ENCODE results near the gene UBR1. TPM values are rescaled to one million over a fixed set of nuclear protein-coding genes. Genes with fewer than 3 reads are reported as not detected.
"Not testable (repeated sequence)": the region's sequence is repeated elsewhere in the genome, so short reads cannot be mapped to it uniquely, and the experiment has no call there.

Gene UBR1
- total RNA-seq, 1 donor from 2014 or later, result 23.9 TPM

DNA sequence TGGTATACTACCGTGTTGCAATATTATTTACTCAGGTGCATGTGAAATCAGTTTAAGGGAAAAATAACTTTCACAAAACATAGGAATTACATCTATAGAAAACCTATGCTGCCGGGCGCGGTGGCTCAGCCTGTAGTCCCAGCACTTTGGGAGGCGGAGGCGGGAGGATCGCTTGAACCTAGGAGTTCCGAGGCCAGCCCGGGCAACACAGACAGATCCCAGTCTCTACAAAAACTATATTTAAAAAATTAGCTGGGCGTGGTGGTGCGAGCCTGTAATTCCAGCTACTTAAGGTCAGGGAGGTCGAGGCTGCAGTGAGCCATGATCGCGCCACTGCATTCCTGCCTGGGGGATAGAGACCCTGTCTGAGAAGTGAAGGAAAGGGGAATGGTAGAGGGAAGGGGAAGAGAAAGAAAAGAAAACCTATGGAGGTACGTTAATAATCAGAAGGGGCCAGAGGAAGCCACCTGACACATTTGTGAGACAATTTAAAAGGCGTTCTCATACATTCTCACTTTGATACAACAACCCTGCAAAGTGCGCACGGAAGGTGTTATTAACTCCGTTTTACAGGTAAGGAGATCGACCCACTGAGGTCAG, 27.1 kb upstream of the UBR1 start:
- no peak for DNase-seq (ENCODE audit: low read depth, low spot score)
- H3K27ac Mint-ChIP-seq (ENCODE audit: unreplicated experiment), result peak overlapping the region; percentile 85
- peaks cover 22% of the 10 kb centered on the region for H3K27me3 Mint-ChIP-seq (ENCODE audit: low read depth)
- peak overlapping the region; percentile 88 for H3K4me3 Mint-ChIP-seq
- H3K4me1 Mint-ChIP-seq, result peaks cover 19% of the 10 kb centered on the region
- peaks cover 3% of the 10 kb centered on the region for H3K9me3 Mint-ChIP-seq
- H3K36me3 Mint-ChIP-seq (ENCODE audit: low read depth), result peaks cover 4% of the 10 kb centered on the region
- TF ChIP-seq CTCF (conservative IDR thresholded peaks at IDR 0.05), result no peak

- H3K27me3 Mint-ChIP-seq (ENCODE audit: low read depth), result peaks cover 38% of the 10 kb centered on the region
- DNase-seq (ENCODE audit: low read depth, low spot score), result no peak
- H3K4me1 Mint-ChIP-seq, result peaks cover 8% of the 10 kb centered on the region
- no peak overlapping the region for H3K27ac Mint-ChIP-seq (ENCODE audit: unreplicated experiment)
- TF ChIP-seq CTCF (conservative IDR thresholded peaks at IDR 0.05), result no peak
- H3K36me3 Mint-ChIP-seq (ENCODE audit: low read depth), result no peaks in the 10 kb centered on the region
- no peak overlapping the region for H3K4me3 Mint-ChIP-seq
- H3K9me3 Mint-ChIP-seq, result peaks cover 6% of the 10 kb centered on the region
Measured at GRCh38 chr15:43128980-43129335, 23.1 kb upstream of the UBR1 start.

DNA sequence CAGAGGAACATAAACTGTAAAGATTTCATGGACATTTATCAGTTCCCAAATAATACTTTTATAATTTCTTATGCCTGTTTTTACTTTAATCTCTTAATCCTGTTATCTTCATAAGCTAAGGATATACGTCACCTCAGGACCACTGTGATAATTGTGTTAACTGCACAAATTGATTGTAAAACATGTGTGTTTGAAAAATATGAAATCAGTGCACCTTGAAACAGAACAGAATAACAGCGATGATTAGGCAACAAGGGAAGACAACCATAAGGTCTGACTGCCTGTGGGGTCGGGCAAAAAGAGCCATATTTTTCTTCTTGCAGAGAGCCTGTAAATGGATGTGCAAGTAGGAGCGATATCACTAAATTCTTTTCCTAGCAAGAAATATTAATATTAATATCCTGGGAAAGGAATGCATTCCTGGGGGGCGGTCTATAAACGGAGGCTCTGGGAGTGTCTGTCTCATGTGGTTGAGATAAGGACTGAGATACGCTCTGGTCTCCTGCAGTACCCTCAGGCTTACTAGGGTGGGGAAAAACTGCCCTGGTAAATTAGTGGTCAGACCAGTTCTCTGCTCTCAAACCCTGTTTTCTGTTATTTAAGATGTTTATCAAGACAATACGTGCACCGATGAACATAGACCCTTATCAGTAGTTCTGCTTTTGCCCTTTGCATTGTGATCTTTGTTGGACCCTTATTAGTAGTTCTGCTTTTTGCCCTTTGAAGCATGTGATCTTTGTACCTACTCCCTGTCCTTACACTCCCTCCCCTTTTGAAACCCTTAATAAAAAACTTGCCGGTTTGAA, 22.5 kb upstream of the UBR1 start:
- peaks cover 38% of the 10 kb centered on the region for H3K27me3 Mint-ChIP-seq (ENCODE audit: low read depth)
- H3K27ac Mint-ChIP-seq (ENCODE audit: unreplicated experiment); H3K9me3 Mint-ChIP-seq; H3K4me1 Mint-ChIP-seq; DNase-seq (ENCODE audit: low read depth, low spot score); H3K4me3 Mint-ChIP-seq; H3K36me3 Mint-ChIP-seq (ENCODE audit: low read depth): not testable (repeated sequence)

DNA sequence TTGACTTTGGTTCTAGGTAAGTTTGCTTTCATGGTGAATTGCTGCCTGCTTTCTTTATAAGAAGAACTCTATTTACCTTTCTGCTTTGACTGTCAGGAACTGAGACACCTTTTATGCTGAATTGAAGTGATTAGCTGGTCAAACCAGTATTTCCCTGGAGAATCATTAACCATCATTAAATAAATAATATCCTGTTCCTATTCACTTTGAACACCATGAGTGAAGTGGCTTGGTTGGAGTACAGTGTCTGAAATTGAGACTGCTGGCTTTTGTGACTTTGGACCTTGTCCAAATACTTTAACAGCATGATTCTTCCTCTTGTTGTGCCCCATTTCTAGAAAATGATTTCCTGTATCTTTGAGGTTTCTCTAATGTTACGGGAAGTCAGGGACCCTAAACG, 21.9 kb upstream of the UBR1 start:
- no peak overlapping the region for H3K27ac Mint-ChIP-seq (ENCODE audit: unreplicated experiment)
- H3K9me3 Mint-ChIP-seq, result peaks cover 6% of the 10 kb centered on the region
- no peak overlapping the region for H3K4me3 Mint-ChIP-seq
- peaks cover 9% of the 10 kb centered on the region for H3K4me1 Mint-ChIP-seq
- no peak for DNase-seq (ENCODE audit: low read depth, low spot score)
- no peak for TF ChIP-seq CTCF (conservative IDR thresholded peaks at IDR 0.05)
- no peaks in the 10 kb centered on the region for H3K36me3 Mint-ChIP-seq (ENCODE audit: low read depth)
- H3K27me3 Mint-ChIP-seq (ENCODE audit: low read depth), result peaks cover 42% of the 10 kb centered on the region

DNA sequence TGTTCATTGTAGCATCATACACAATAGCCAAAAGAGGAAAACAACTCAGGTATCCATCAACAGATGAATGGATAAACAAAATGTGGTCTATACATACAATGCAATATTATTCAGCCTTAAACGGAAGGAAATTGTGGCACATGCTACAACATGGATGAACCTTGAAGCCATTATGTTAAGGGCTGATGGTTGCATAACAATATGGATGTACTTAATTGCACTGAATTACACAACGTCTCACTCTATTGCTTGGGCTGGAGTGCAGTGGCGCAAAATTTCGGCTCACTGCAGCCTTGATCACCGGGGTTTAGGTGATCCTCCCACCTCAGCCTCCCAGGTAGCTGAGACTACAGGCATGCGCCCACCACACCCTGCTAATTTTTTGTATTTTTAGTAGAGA, 20.5 kb upstream of the UBR1 start:
- Mint-ChIP-seq H3K27me3 (ENCODE audit: low read depth) (peaks cover 47% of the 10 kb centered on the region), H3K36me3 (ENCODE audit: low read depth) (no peaks in the 10 kb centered on the region), H3K4me1 (peaks cover 10% of the 10 kb centered on the region), H3K27ac (ENCODE audit: unreplicated experiment) (no peak overlapping the region), H3K9me3 (peaks cover 6% of the 10 kb centered on the region), H3K4me3 (no peak overlapping the region)
- no peak for TF ChIP-seq CTCF (conservative IDR thresholded peaks at IDR 0.05)
- DNase-seq (ENCODE audit: low read depth, low spot score), result no peak

DNA sequence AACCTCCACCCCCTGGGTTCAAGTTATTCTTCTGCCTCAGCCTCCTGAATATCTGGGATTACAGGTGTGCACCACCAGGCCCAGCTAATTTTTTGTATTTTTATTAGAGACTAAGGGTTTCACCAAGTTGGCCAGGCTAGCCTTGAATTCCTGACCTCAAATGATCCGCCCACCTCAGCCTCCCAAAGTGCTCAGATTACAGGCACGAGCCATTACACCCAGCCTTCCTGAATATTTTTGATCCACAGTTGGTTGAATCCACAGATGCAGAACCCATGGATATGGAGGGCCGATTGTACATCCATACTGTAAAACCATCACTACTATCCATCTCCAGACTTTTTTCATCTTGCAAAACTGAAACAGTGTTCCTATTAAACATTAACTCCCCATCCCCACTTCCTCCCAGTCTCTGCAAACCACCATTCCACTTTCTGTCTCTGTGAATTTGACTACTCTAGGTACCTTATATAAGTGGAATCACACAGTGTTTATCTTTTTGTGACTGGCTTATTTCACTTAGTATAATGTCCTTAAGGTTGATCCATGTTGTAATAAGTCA, 19.3 kb upstream of the UBR1 start:
- H3K4me1 Mint-ChIP-seq, result peaks cover 10% of the 10 kb centered on the region
- no peak for DNase-seq (ENCODE audit: low read depth, low spot score)
- H3K9me3 Mint-ChIP-seq, result peaks cover 6% of the 10 kb centered on the region
- peaks cover 50% of the 10 kb centered on the region for H3K27me3 Mint-ChIP-seq (ENCODE audit: low read depth)
- H3K36me3 Mint-ChIP-seq (ENCODE audit: low read depth), result no peaks in the 10 kb centered on the region
- TF ChIP-seq CTCF (conservative IDR thresholded peaks at IDR 0.05), result no peak
- H3K4me3 Mint-ChIP-seq, result peak overlapping the region; percentile 4
- H3K27ac Mint-ChIP-seq (ENCODE audit: unreplicated experiment), result no peak overlapping the region
